ENCODE data around the gene RDM1. TPM values are rescaled to one million over a fixed set of nuclear protein-coding genes. Genes with fewer than 3 reads are reported as not detected.

The RDM1 gene
- total RNA-seq, 4 donors from 2014 or later = not detected

GRCh38 chr17:35894206-35894605 lies 36.4 kb downstream of the RDM1 start:
- WGBS = 87% methylated on average over 7 of the region's 7 CpGs
- H3K27me3 ChIP-seq = peaks cover 3% of the 10 kb centered on the region

GRCh38 chr17:35893751-35894150 lies 36.8 kb downstream of the RDM1 start:
- Histone ChIP-seq H3K36me3 (no peaks in the 10 kb centered on the region), H3K4me3 (no peak overlapping the region), H3K9me3 (no peaks in the 10 kb centered on the region), H3K27ac (no peak overlapping the region), H3K4me1 (peaks cover 8% of the 10 kb centered on the region), H3K27me3 (peaks cover 3% of the 10 kb centered on the region)
- WGBS = 85% methylated on average over 4 of the region's 4 CpGs
- DNase-seq (ENCODE audit: low spot score in 2 of 2) = no peak
- TF ChIP-seq POLR2AphosphoS5 (IDR thresholded peaks at IDR 0.05) = no peak
- TF ChIP-seq POLR2A (IDR thresholded peaks at IDR 0.05) = no peak
- TF ChIP-seq EP300 (IDR thresholded peaks at IDR 0.05) = no peak

More at GRCh38 chr17:35894206-35894605, 36.4 kb downstream of the RDM1 start:
- no peak for DNase-seq (ENCODE audit: low spot score in 2 of 2)
- no peak for TF ChIP-seq EP300 (IDR thresholded peaks at IDR 0.05)
- no peak for TF ChIP-seq CTCF (IDR thresholded peaks at IDR 0.05)
- TF ChIP-seq POLR2A (IDR thresholded peaks at IDR 0.05) = no peak
- TF ChIP-seq POLR2AphosphoS5 (IDR thresholded peaks at IDR 0.05) = no peak
- Histone ChIP-seq H3K36me3 (no peaks in the 10 kb centered on the region), H3K4me3 (no peak overlapping the region), H3K27ac (no peak overlapping the region), H3K4me1 (peaks cover 8% of the 10 kb centered on the region), H3K9me3 (no peaks in the 10 kb centered on the region)

DNA sequence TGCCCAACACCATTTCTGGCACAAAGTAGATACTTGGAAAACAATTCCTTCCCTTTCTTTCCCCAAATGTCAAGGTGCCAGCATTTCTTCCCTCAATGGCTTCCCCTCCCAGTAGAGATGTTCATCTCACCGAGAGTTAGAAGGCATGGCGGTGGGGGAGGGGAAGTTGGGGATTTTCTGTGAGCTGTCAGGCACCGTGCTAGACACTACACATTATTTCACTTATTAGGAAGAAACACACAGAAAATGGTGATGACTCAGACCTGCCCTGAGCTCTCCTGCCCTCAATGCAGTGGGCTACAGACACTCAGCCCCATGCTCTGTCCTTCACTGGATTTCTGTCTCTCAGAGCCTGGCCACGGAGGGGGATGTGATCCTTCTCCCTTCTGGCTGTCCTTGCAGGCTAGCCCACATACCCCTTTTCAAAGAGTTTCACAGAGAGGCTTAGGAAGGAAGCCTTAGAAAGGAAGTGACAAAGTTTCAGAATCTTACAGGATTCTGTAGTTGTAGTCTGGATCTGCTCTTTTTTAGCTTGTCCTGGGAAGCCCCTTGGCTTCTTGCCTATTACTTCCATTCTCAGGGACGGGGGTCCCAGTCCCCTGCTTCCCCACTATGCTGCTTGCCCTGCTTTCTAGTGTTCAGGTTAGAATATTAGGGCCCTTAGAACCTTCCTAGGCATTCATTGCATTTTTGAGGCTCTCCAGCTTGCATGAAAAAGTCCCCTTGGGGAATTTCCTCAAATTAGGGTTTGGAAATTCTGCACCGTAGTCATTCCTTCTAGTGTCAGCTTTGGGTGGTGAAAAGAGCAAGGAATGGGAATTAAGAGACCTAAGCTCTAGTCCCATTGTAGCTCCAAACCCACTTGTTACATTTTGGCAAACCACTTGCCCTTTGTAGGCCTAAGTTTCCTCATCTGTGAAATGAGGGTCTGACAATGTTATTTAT lies 38.2 kb downstream of the RDM1 start:
- Histone ChIP-seq H3K27me3 (peaks cover 3% of the 10 kb centered on the region), H3K4me1 (peaks cover 8% of the 10 kb centered on the region), H3K36me3 (no peaks in the 10 kb centered on the region), H3K9me3 (no peaks in the 10 kb centered on the region), H3K27ac (no peak overlapping the region), H3K4me3 (no peak overlapping the region)
- 29% methylated on average over 6 of the region's 6 CpGs for WGBS
- TF ChIP-seq EP300 (IDR thresholded peaks at IDR 0.05) (no peak), POLR2A (IDR thresholded peaks at IDR 0.05) (no peak), CTCF (IDR thresholded peaks at IDR 0.05) (no peak), POLR2AphosphoS5 (IDR thresholded peaks at IDR 0.05) (no peak)
- DNase-seq (ENCODE audit: low spot score in 2 of 2) = no peak

GRCh38 chr17:35891269-35891668 lies 39.3 kb downstream of the RDM1 start:
- no peaks in the 10 kb centered on the region for H3K9me3 ChIP-seq
- 82% methylated on average over 4 of the region's 4 CpGs for WGBS
- no peak overlapping the region for H3K4me3 ChIP-seq
- TF ChIP-seq CTCF (IDR thresholded peaks at IDR 0.05) (no peak), POLR2A (IDR thresholded peaks at IDR 0.05) (no peak), EP300 (IDR thresholded peaks at IDR 0.05) (no peak), POLR2AphosphoS5 (IDR thresholded peaks at IDR 0.05) (no peak)
- no peaks in the 10 kb centered on the region for H3K27me3 ChIP-seq
- no peak for DNase-seq (ENCODE audit: low spot score in 2 of 2)
- H3K27ac ChIP-seq = no peak overlapping the region
- H3K4me1 ChIP-seq = peaks cover 8% of the 10 kb centered on the region
- no peaks in the 10 kb centered on the region for H3K36me3 ChIP-seq

GRCh38 chr17:35890774-35891155 lies 39.8 kb downstream of the RDM1 start:
- no peak overlapping the region for H3K27ac ChIP-seq
- TF ChIP-seq POLR2A (IDR thresholded peaks at IDR 0.05) (no peak), POLR2AphosphoS5 (IDR thresholded peaks at IDR 0.05) (no peak), EP300 (IDR thresholded peaks at IDR 0.05) (no peak), CTCF (IDR thresholded peaks at IDR 0.05) (no peak)
- WGBS = 38% methylated on average over 4 of the region's 4 CpGs
- H3K27me3 ChIP-seq = no peaks in the 10 kb centered on the region
- H3K4me3 ChIP-seq = no peak overlapping the region
- peaks cover 8% of the 10 kb centered on the region for H3K4me1 ChIP-seq
- DNase-seq (ENCODE audit: low spot score in 2 of 2) = no peak
- H3K36me3 ChIP-seq = no peaks in the 10 kb centered on the region
- H3K9me3 ChIP-seq = no peaks in the 10 kb centered on the region

All from suprapubic skin (tissue), 4 donors.